ENCODE results near the gene PDCD7.

PDCD7 gene

DNA sequence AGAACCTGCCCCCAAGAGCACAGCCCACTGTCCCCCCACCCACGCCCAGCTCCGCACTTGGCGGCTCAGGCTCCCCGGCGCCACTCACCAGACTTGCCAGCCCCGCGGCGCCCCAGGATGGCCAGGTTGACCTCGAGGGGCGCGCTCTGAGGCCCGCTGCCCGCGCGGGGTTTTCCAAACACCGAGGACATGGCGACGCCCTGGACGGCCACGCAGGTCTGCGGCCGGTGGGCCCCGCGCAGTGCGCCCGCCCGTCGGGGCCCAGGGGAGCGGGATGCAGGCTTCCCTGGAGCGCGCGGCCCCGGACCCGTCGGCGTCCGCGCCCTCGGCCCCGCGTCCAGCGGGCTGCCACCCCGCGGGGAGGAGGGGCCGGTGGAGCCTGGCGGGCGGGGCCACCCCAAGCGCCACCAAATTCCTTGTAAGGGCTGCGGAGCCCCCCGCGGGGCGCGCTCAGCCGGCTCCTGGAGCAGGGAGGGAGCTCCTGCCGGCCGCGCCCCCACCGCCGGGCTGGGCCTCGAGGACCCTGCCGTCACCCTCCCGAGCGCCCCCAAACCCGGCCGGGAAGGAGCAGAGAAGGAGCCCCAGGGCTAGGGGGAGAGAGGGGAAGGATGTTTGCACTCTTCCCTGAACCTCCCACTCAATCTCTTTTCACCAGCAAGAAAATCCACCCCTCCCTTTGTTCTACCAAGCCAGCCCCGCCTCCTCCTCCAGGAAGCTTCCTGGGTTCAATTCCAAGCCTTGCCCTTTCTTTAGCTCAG lies 65.8 kb downstream of the PDCD7 start, which contains the start of gene RASL12:
TSS of gene RASL12 (minus strand) at position 347 of the 758 bp plus-strand sequence. CDS start at position 191, 156 bp downstream.
- Histone ChIP-seq H3K36me3 (ENCODE audit: insufficient read depth, low read length) (no peaks in the 10 kb centered on the region), H3K9me3 (ENCODE audit: insufficient read depth, low read length, severe bottlenecking) (no peaks in the 10 kb centered on the region), H3K4me1 (ENCODE audit: insufficient read depth, low read length) (no peaks in the 10 kb centered on the region), H4K20me1 (ENCODE audit: insufficient read depth, low read length) (no peaks in the 10 kb centered on the region), H3K4me3 (ENCODE audit: low read depth in 1 of 2, low read length in 2 of 2) (no peak within 1 kb of the TSS), H3K27me3 (ENCODE audit: insufficient read depth, low read length, poor library complexity) (no peaks in the 10 kb centered on the region), H3K79me2 (ENCODE audit: insufficient read depth, low read length) (no peaks in the 10 kb centered on the region), H3K4me2 (ENCODE audit: insufficient read depth, low read length) (no peak within 1 kb of the TSS), H3K27ac (ENCODE audit: low read length) (no peak within 1 kb of the TSS), H2AFZ (ENCODE audit: low read depth, low read length) (no peak within 1 kb of the TSS), H3K9ac (ENCODE audit: low read depth, low read length) (no peak within 1 kb of the TSS)
- no peak for TF ChIP-seq EZH2 (IDR thresholded peaks at IDR 0.05; ENCODE audit: borderline replicate concordance, low read depth, low read length, severe bottlenecking)
- TF ChIP-seq, protein P1, sequence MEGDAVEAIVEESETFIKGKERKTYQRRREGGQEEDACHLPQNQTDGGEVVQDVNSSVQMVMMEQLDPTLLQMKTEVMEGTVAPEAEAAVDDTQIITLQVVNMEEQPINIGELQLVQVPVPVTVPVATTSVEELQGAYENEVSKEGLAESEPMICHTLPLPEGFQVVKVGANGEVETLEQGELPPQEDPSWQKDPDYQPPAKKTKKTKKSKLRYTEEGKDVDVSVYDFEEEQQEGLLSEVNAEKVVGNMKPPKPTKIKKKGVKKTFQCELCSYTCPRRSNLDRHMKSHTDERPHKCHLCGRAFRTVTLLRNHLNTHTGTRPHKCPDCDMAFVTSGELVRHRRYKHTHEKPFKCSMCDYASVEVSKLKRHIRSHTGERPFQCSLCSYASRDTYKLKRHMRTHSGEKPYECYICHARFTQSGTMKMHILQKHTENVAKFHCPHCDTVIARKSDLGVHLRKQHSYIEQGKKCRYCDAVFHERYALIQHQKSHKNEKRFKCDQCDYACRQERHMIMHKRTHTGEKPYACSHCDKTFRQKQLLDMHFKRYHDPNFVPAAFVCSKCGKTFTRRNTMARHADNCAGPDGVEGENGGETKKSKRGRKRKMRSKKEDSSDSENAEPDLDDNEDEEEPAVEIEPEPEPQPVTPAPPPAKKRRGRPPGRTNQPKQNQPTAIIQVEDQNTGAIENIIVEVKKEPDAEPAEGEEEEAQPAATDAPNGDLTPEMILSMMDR (IDR thresholded peaks at IDR 0.05; ENCODE audit: borderline replicate concordance, extremely low read depth, low read length, poor library complexity, severe bottlenecking), result no peak
- ATAC-seq (ENCODE audit: insufficient read depth, low read depth) (no peak), DNase-seq (no peak)
